HUES64 (cell line): Measurements from ENCODE around the gene INTS1.

Source experiments
- H3K27ac ChIP-seq: 2 replicates; pipeline ENCODE4 v1.7.0; 2013; ENCODE audit warnings: low read depth, low read length, inconsistent platforms
- H3K27me3 ChIP-seq: 2 replicates; pipeline ENCODE4 v1.6.1; 2013; ENCODE audit warnings: mild to moderate bottlenecking, low read length; ENCODE audit not compliant: insufficient read depth
- H3K36me3 ChIP-seq: 2 replicates; pipeline ENCODE4 v1.6.1; 2013; ENCODE audit warnings: mild to moderate bottlenecking, low read length; ENCODE audit not compliant: insufficient read depth
- H3K4me1 ChIP-seq: 2 replicates; pipeline ENCODE4 v1.6.1; 2013; ENCODE audit warnings: mild to moderate bottlenecking, low read length, moderate library complexity; ENCODE audit not compliant: insufficient read depth
- H3K4me3 ChIP-seq: 2 replicates; pipeline ENCODE4 v1.5.1; 2013; ENCODE audit warnings: mild to moderate bottlenecking, low read length, moderate library complexity
- H3K9ac ChIP-seq: 2 replicates; pipeline ENCODE4 v1.6.1; 2013; ENCODE audit warnings: mild to moderate bottlenecking, low read depth, low read length
- H3K9me3 ChIP-seq: 2 replicates; pipeline ENCODE4 v1.6.1; 2013; ENCODE audit warnings: low read depth, low read length; ENCODE audit not compliant: insufficient read depth
- WGBS: fragments of 150-250, 120-280 bp; methylation state at CpG from one replicate; pipeline ENCODE4 v1.1.7; 2013; ENCODE audit warnings: missing lambda C conversion rate; 5-methylcytosine and 5-hydroxymethylcytosine counted together

INTS1 gene

DNA sequence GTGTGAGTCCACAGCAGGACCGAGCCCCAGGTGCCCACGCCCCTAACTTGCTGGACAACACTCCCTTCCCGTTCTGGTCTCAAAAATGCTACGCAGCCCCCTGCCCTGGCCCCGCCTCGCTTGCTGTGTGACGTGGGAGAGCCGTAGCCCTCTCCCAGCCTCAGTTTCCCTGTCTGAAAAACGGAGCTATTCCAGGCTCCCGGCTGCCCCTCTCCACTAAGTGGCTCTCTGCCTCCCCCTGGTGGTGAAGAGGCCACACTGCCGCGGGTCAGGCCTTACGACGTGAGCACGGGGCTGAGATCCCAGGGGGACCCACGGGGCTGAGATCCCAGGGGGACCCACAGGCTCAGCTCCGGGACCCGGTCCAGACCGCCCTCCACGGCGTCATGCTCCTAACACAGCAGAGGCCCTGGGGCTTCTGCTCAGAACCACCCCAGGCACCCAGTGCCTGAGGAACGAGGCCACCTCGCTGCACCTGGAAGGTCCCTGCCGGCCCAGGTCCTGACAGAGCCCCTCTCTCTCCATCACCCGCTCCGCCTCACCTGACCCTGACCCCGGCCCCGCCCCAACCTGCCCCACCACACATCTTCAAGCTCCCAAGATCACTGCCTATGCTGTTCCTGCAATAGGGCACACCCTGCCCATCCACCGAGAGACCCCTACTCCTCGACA lies 71.6 kb downstream of the INTS1 start:
- Histone ChIP-seq H3K4me3 (no peak overlapping the region), H3K36me3 (no peaks in the 10 kb centered on the region), H3K27me3 (no peaks in the 10 kb centered on the region), H3K27ac (no peak overlapping the region), H3K4me1 (no peaks in the 10 kb centered on the region), H3K9ac (no peak overlapping the region), H3K9me3 (no peaks in the 10 kb centered on the region)
- 29% methylated on average over 30 of the region's 30 CpGs for WGBS

DNA sequence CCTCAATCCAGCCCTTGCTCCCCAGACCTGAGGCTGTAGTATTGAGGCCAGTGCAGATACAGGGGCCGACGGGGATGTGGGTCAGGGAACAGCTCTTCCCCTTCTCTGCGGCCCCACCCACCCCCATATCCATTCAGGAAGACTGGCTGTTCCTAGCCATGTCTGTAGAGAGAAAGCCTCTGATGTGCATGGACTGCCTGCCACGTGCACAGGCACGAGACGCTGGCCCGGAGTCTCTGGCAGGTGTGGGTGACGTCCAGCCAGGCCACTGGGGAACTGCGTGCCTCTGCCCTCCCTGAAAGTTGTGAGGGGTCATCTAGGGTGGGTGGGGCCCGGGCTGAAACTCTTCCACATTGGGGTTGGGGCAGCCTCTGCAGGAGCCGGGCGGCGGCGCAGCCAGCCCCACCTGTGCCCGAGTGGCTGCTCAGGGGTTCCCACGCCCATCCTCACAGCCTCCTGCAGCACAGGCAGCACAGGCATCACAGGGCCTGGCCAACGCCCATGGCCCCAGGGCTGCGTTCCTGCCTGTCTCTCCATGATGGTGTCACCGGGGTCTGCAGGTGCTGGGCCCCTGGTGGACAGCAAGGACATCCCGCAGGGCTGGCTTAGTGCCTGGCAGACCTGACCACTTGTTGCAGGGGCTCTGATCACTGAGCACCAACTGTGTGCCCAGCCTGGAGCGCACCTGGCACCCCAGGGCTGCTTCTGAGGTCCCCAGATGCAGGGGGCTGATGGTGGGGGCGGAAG lies 72.4 kb downstream of the INTS1 start:
- H3K9me3 ChIP-seq, result no peaks in the 10 kb centered on the region
- H3K9ac ChIP-seq, result no peak overlapping the region
- H3K36me3 ChIP-seq, result no peaks in the 10 kb centered on the region
- no peaks in the 10 kb centered on the region for H3K4me1 ChIP-seq
- H3K27me3 ChIP-seq, result no peaks in the 10 kb centered on the region
- H3K27ac ChIP-seq, result no peak overlapping the region
- no peak overlapping the region for H3K4me3 ChIP-seq
- 73% methylated on average over 22 of the region's 22 CpGs for WGBS

DNA sequence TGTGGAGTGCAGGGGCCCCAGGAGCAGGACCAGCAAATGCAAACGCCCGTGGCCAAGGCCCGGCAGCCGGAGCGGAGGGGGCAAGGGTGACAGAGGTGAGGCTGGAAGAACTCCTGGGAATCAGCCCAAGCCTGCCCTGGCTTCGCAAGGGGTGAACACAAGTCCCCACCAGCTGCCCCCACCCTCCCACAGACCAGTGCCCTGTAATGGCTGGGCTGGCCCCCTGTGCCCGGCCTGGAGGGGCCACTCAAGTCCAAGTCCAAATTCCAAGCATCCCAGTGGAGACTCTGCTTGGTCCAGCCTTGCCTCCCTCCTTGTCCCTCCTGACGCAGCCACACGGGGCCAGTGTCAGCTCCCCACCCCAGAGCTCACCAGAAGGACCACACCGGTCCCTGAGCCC lies 73.0 kb downstream of the INTS1 start:
- Histone ChIP-seq H3K9me3 (no peaks in the 10 kb centered on the region), H3K27ac (no peak overlapping the region), H3K4me1 (no peaks in the 10 kb centered on the region), H3K9ac (no peak overlapping the region), H3K36me3 (no peaks in the 10 kb centered on the region), H3K27me3 (no peaks in the 10 kb centered on the region), H3K4me3 (no peak overlapping the region)
- WGBS, result 82% methylated on average over 10 of the region's 10 CpGs

DNA sequence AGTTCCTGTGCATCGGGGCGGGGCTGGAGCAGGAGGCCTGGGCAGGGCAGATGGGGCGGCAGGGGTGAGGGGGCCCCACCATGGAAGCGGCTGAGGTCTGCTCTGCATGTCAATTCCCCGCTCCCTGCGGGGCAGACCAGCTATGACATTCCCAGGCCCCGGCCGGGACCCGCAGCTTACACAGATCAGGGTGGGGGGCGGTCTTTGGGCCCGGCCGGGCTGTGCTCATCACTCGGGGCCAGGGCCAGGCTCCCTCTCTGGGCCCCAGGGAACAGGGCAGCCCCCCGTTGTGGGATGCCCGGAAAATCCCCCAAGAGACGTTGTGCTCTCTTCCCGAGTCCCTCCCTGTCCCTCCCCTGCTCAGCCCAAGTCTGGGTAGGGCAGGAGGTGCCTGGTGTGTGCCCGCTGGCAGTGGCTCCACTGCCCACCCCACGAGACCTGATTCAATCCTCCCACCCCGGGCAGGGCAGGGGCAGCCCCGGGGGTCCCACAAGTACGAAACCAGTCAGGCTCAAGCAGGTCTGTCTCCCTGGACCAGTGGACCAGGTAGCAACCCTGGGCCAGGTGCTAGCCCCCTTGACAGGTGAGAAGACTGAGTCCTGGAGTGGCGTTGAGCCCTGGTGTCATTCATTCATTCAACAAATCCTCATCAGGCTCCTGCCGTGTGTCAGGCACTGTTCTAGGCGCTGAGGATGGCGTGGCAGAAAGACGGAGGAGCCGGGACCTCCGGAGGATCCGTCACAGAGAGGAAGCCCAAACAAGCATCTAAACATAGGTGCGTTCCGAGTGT lies 73.9 kb downstream of the INTS1 start:
- Histone ChIP-seq H3K9ac (no peak overlapping the region), H3K9me3 (no peaks in the 10 kb centered on the region), H3K4me1 (no peaks in the 10 kb centered on the region), H3K27me3 (no peaks in the 10 kb centered on the region), H3K27ac (no peak overlapping the region), H3K36me3 (no peaks in the 10 kb centered on the region), H3K4me3 (no peak overlapping the region)
- 80% methylated on average over 32 of the region's 32 CpGs for WGBS

DNA sequence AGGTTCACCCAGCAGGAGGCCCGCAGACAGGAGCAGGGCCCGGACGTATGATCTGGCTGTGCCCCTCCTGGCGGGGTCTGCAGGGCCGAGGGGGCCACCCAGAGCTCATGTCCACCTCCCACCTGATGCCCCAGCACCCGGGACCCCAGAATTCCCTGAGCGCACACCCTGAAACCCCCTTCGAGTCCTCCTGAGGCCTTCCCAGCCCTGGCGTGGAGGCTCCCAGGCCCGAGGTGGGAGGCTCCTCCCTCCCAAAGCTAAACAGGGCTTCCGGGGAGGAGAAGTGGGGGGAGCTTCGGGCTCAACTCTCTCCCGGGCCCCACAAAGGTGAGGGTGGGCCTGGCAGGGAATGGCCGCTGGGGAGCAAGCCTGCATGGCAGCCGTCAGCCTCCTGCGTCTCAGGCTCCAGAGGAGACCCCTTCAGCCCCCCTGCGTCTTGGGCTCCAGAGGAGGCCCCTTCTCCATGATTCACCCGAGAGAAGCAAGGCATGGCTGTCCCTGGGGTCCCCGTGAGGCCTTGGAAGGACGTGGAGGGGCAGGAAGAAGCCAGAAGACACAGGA lies 75.2 kb downstream of the INTS1 start:
- H3K4me3 ChIP-seq, result no peak overlapping the region
- H3K9me3 ChIP-seq, result no peaks in the 10 kb centered on the region
- H3K36me3 ChIP-seq, result no peaks in the 10 kb centered on the region
- H3K4me1 ChIP-seq, result no peaks in the 10 kb centered on the region
- H3K27me3 ChIP-seq, result no peaks in the 10 kb centered on the region
- no peak overlapping the region for H3K27ac ChIP-seq
- WGBS, result 83% methylated on average over 20 of the region's 20 CpGs
- H3K9ac ChIP-seq, result no peak overlapping the region

DNA sequence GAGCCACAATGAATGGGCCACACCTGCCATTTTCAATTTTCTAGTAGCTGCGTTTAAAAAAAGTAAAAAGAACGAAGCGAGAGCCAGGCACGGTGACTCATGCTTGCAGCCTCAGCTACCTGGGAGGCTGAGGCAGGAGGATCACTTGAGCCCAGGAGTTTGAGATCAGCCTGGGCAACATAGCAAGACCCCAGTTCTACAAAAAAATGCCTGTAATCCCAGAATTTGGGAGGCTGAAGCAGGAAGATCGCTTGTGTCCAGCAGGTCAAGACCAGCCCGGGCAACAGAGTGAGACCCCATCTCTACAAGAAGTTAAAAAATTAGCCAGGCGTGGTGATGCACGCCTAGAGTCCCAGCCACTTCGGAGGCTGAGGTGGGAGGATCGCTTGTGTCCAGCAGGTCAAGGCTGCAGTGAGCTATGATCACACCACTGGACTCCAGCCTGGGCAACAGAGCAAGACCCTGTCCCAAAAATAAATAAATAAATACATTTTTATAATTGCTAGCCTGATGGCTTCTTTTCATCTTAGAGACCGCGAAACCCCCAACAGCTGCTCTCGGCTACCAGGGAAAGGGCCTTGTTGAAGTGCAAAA lies 77.0 kb downstream of the INTS1 start:
- Histone ChIP-seq H3K9me3 (no peaks in the 10 kb centered on the region), H3K9ac (no peak overlapping the region), H3K36me3 (no peaks in the 10 kb centered on the region), H3K27me3 (no peaks in the 10 kb centered on the region), H3K4me1 (peaks cover 4% of the 10 kb centered on the region; the same call in 1 of the 2 replicates), H3K27ac (no peak overlapping the region), H3K4me3 (no peak overlapping the region)
- WGBS, result 93% methylated on average over 13 of the region's 13 CpGs

DNA sequence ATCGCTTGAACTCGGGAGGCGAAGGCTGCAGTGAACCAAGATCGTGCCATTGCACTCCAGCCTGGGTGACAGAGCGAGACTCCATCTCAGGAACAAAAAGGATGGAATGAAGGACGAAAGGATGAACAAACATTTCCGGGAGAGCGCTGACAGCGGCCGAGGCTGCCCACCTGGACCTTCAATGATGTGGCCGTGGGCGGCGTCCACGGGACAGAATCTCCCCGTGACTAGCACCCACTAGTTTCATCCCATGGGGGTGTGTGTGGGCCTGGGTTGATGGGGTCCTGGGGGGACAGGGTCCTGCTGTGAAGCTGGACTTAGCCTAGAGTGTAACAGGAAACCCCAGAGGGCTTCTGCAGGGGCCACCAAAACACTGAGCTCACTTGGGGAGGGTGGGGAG lies 77.7 kb downstream of the INTS1 start:
- H3K4me1 ChIP-seq, result peaks cover 4% of the 10 kb centered on the region; the same call in 1 of the 2 replicates
- whole genome bisulfite sequencing, result 96% methylated on average over 15 of the region's 15 CpGs
- H3K4me3 ChIP-seq, result no peak overlapping the region
- no peak overlapping the region for H3K27ac ChIP-seq
- no peaks in the 10 kb centered on the region for H3K27me3 ChIP-seq
- H3K9me3 ChIP-seq, result no peaks in the 10 kb centered on the region
- H3K36me3 ChIP-seq, result no peaks in the 10 kb centered on the region
- H3K9ac ChIP-seq, result no peak overlapping the region

DNA sequence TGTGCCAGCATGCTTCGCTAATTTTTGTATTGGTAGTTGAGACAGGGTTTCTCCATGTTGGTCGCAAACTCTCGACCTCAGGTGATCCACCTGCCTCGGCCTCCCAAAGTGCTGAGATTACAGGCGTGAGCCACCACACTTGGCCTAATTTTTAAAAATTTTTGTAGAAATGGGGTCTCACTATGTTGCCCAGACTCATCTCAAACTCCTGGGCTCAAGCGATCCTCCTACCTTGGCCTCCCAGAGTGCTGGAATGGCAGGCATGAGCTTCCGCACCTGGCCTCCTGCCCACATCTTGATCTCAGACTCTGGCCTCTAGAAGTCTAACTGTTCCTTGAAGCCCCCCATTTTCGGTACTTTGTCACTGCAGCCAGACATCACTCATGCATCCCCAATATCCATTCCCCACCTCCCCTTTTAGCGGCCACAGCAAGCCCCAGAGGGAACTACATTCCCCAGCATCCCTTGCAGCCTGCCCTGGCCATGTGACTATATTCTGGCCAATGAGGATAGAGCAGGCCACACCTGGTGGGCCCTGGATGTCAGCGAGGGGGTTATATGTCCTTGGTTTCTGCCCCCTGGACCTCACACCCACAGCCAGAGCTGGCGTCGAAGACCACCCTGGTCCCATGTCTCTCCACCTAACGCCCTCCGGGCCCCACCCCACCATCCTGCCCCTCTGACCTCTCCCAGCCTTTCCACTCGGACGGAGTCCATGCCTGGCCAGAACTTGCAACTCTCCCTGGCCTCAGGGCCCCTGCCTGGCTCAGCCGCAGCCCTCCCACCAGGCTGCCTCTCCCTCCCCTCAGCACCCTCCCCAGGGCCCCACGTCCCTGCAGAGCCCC lies 78.7 kb downstream of the INTS1 start:
- Histone ChIP-seq H3K4me3 (no peak overlapping the region), H3K27me3 (no peaks in the 10 kb centered on the region)
- WGBS, result 81% methylated on average over 18 of the region's 18 CpGs

DNA sequence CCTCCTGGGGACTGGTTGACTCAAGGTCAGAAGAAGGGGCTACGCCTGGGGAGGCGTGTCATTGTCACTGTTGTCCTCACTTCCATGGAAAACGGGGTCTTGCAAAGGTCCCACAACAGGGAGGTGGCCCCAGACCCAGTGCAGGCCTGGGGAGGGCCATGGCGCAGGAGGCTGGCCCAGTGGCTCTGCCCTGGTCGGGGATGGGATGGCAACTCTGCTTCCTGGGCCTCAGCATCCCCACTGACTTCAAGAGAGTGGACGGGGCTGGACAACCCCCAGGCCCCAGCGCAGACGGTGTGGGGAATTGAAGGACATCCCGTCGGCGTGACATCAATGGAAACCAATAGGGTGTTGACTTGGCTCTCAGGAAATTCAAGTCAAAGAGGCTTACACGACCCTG lies 80.1 kb downstream of the INTS1 start:
- Histone ChIP-seq H3K27ac (no peak overlapping the region), H3K36me3 (no peaks in the 10 kb centered on the region), H3K27me3 (no peaks in the 10 kb centered on the region), H3K4me3 (no peak overlapping the region), H3K9me3 (no peaks in the 10 kb centered on the region), H3K4me1 (peaks cover 4% of the 10 kb centered on the region; the same call in 1 of the 2 replicates), H3K9ac (no peak overlapping the region)
- 83% methylated on average over 12 of the region's 12 CpGs for WGBS

More for the DNA sequence above, 78.7 kb downstream of the INTS1 start:
- Histone ChIP-seq H3K27ac (no peak overlapping the region), H3K4me1 (peaks cover 4% of the 10 kb centered on the region; the same call in 1 of the 2 replicates), H3K9me3 (no peaks in the 10 kb centered on the region), H3K9ac (no peak overlapping the region), H3K36me3 (no peaks in the 10 kb centered on the region)

DNA sequence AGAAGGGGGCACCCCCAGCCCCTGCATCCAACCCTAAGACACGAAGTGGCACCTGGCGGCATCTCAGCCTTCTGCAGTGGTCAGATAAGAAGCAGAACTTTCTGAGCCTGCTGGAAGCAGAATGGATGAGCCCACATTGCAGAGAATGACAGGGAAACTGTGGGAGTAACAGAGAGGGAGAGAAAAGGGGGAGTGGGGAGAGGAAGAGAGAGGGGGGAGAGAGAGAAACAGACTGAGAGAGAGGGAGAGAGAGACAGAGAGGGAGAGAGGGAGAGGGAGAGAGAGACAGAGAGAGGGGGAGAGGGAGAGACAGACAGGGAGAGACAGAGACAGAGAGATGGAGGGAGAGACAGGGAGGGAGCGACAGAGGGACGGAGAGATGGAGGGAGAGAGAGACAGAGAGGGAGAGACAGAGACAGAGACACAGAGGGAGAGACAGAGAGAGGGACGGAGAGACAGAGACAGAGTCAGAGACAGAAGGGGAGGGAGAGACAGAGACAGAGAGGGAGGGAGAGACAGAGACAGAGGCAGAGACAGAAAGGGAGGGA lies 80.9 kb downstream of the INTS1 start:
- Histone ChIP-seq H3K9me3 (no peaks in the 10 kb centered on the region), H3K4me3 (no peak overlapping the region), H3K36me3 (no peaks in the 10 kb centered on the region), H3K9ac (no peak overlapping the region), H3K4me1 (peaks cover 4% of the 10 kb centered on the region; the same call in 1 of the 2 replicates), H3K27me3 (no peaks in the 10 kb centered on the region), H3K27ac (no peak overlapping the region)
- 84% methylated on average over 5 of the region's 5 CpGs for WGBS
